Uterus (tissue), 2 donors: ENCODE data around the gene PM20D1.

ENCODE experiments used
- CTCF ChIP-seq, 4 experiments: fragments of 200-600 bp in 2 of 4; fragments of 450-650 bp in 2 of 4; sonication (generic) in 2 of 4; IDR thresholded peaks; one replicate each; pipeline ENCODE4 v1.5.1; 2016 to 2019; ENCODE audit warnings: antibody characterized with exemption in 4 of 4, mild to moderate bottlenecking in 2 of 4, moderate library complexity in 1 of 4
- POLR2A ChIP-seq, 2 donors: fragments of 450-650 bp; IDR thresholded peaks; one replicate each; pipeline ENCODE4 v1.6.1; 2016; ENCODE audit warnings: antibody characterized with exemption in 2 of 2, mild to moderate bottlenecking in 1 of 2, moderate library complexity in 1 of 2

DNA sequence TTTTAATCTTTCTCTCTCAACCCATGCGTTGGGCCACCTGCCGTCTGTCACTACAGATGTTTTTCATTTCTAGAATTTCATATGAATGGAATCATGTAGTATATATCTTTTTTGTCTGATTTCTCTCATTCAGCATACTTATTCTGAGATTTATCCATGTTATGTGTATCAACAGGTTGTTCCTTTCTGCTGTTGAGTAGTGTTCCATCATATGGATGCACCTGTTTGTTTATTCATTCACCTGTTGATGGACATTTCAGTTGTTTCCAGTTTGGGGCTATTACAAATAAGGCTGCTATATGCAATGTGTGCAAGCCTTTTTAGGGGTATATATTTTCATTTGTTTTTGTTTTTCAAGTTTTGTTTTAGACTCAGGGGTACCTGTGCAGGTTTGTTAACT lies 27.5 kb downstream of the PM20D1 start:
- TF ChIP-seq CTCF (IDR thresholded peaks at IDR 0.05): no peak
- TF ChIP-seq POLR2A (IDR thresholded peaks at IDR 0.05): no peak
